CD14-positive monocyte (primary cell): ENCODE results near the gene ATP5F1A. TPM values are rescaled to one million over a fixed set of nuclear protein-coding genes. Genes with fewer than 3 reads are reported as not detected.
A peak's percentile ranks its signal among the peaks of the same experiment; 100 is the strongest.

Source experiments
- DNase-seq, 3 donors: peaks; one replicate each; pipeline ENCODE4 v3.0.0-alpha.2; 2011 to 2022
- H2AFZ ChIP-seq: 2 replicates; pipeline ENCODE4 v1.6.0; 2012; ENCODE audit warnings: mild to moderate bottlenecking, low read depth, low read length, inconsistent platforms; ENCODE audit not compliant: insufficient read depth, poor library complexity, severe bottlenecking
- H3K27ac ChIP-seq, 2 donors: 1 replicate in 1 of 2; 2 replicates in 1 of 2; pipeline ENCODE4 v1.5.1; 2012 to 2013; ENCODE audit warnings: low read length in 2 of 2, control low read depth in 1 of 2, inconsistent platforms in 1 of 2, low read depth in 1 of 2, mild to moderate bottlenecking in 1 of 2
- H3K27me3 ChIP-seq, 2 donors: one replicate each; pipeline versions ENCODE4 v1.6.0 to v1.6.1; 2011 to 2013; ENCODE audit warnings: low read length in 2 of 2; ENCODE audit not compliant: control insufficient read depth in 2 of 2, insufficient read depth in 2 of 2
- H3K36me3 ChIP-seq, 2 donors: replicated peaks in 1 of 2; 1 replicate in 1 of 2; 2 replicates in 1 of 2; pipeline versions ENCODE4 v1.5.1 to v1.6.1; 2012 to 2013; ENCODE audit warnings: low read length in 2 of 2, control low read depth in 1 of 2, inconsistent platforms in 1 of 2, mild to moderate bottlenecking in 1 of 2; ENCODE audit not compliant: insufficient read depth in 2 of 2, control insufficient read depth in 1 of 2
- H3K4me1 ChIP-seq, 2 donors: 1 replicate in 1 of 2; 2 replicates in 1 of 2; pipeline versions ENCODE4 v1.5.1 to v1.6.1; 2012 to 2013; ENCODE audit warnings: low read length in 2 of 2, control low read depth in 1 of 2, inconsistent platforms in 1 of 2, mild to moderate bottlenecking in 1 of 2, moderate library complexity in 1 of 2; ENCODE audit not compliant: insufficient read depth in 2 of 2, control insufficient read depth in 1 of 2
- H3K4me2 ChIP-seq: replicated peaks from 2 replicates; pipeline ENCODE3; 2012; ENCODE audit warnings: low read length, moderate library complexity, mild to moderate bottlenecking; ENCODE audit not compliant: poor library complexity, severe bottlenecking; ENCODE audit errors: extremely low read depth
- H3K4me3 ChIP-seq, 3 experiments: fragments of 200-600 bp in 1 of 3; sonication (generic) in 1 of 3; replicated peaks in 1 of 3; 1 replicate in 2 of 3; 2 replicates in 1 of 3; pipeline ENCODE4 v1.5.1; 2011 to 2013; ENCODE audit warnings: low read length in 3 of 3, mild to moderate bottlenecking in 3 of 3, control low read depth in 2 of 3, low read depth in 2 of 3, inconsistent platforms in 1 of 3, moderate library complexity in 1 of 3
- H3K79me2 ChIP-seq: 2 replicates; pipeline ENCODE4 v1.6.0; 2012; ENCODE audit warnings: mild to moderate bottlenecking, control low read depth, inconsistent platforms, low read length, moderate library complexity; ENCODE audit not compliant: insufficient read depth
- H3K9ac ChIP-seq: 2 replicates; pipeline ENCODE4 v1.6.0; 2017; ENCODE audit warnings: low read length, mild to moderate bottlenecking; ENCODE audit not compliant: insufficient read depth, poor library complexity, severe bottlenecking
- H3K9me3 ChIP-seq, 2 donors: replicated peaks in 1 of 2; 1 replicate in 1 of 2; 2 replicates in 1 of 2; pipeline versions ENCODE4 v1.5.1 to v1.6.1; 2012 to 2013; ENCODE audit warnings: low read length in 2 of 2, control low read depth in 1 of 2; ENCODE audit not compliant: control insufficient read depth in 1 of 2, insufficient read depth in 1 of 2
- H4K20me1 ChIP-seq: 2 replicates; pipeline ENCODE4 v1.6.0; 2012; ENCODE audit warnings: mild to moderate bottlenecking, low read length, control low read depth, moderate library complexity; ENCODE audit not compliant: insufficient read depth
- H3K27ac Mint-ChIP-seq, 7 donors: one replicate each; pipeline ENCODE4 v1.8.0; 2020; ENCODE audit warnings: mild to moderate bottlenecking in 7 of 7, mixed read lengths in 7 of 7, moderate library complexity in 6 of 7, inconsistent platforms in 2 of 7
- H3K27me3 Mint-ChIP-seq, 3 donors: one replicate each; pipeline ENCODE4 v1.8.0; 2021 to 2022; ENCODE audit warnings: low read depth in 3 of 3, mild to moderate bottlenecking in 3 of 3, mixed read lengths in 3 of 3, moderate library complexity in 3 of 3, inconsistent platforms in 1 of 3
- H3K36me3 Mint-ChIP-seq, 2 donors: one replicate each; pipeline ENCODE4 v1.8.0; 2020; ENCODE audit warnings: mixed read lengths in 2 of 2, inconsistent platforms in 1 of 2, mild to moderate bottlenecking in 1 of 2
- H3K4me1 Mint-ChIP-seq: one replicate; pipeline ENCODE4 v1.8.0; 2020; ENCODE audit warnings: mild to moderate bottlenecking, mixed read lengths
- H3K4me3 Mint-ChIP-seq, 2 donors: one replicate each; pipeline ENCODE4 v1.8.0; 2020; ENCODE audit warnings: mild to moderate bottlenecking in 2 of 2, mixed read lengths in 2 of 2, moderate library complexity in 1 of 2
- H3K9me3 Mint-ChIP-seq, 7 donors: one replicate each; pipeline ENCODE4 v1.8.0; 2020 to 2022; ENCODE audit warnings: mixed read lengths in 7 of 7, mild to moderate bottlenecking in 6 of 7, moderate library complexity in 6 of 7, inconsistent platforms in 2 of 7
- WGBS: methylation state at CpG from one replicate; pipeline ENCODE4 v1.1.5; 2013; ENCODE audit warnings: missing lambda C conversion rate; ENCODE audit not compliant: insufficient coverage; 5-methylcytosine and 5-hydroxymethylcytosine counted together
- intact Hi-C, 2 donors: fragments of 100-400 bp; cut with micrococcal nuclease; formaldehyde crosslinking; loops; one replicate each; pipeline versions ENCODE4 v1.15.0 to v1.15.1; 2023
- polyA plus RNA-seq, 3 donors: library from polyadenylated mRNA; depleted of rRNA in 1 of 3; unstranded in 2 of 3; stranded (reverse) in 1 of 3; fragments of 300-500 nt in 2 of 3; fragments of >200 nt in 1 of 3; fragmentation: Illumina TruSeq in 2 of 3; gene quantifications; 1 replicate in 2 of 3; 2 replicates in 1 of 3; pipeline ENCODE4 v1.2.3, GENCODE V29; 2012 to 2021
- TF ChIP-seq, protein P1 (sequence below): fragments of 200-600 bp; IDR thresholded peaks from one replicate; pipeline ENCODE4 v1.8.0; 2022; ENCODE audit warnings: antibody characterized with exemption, mild to moderate bottlenecking

ATP5F1A gene
- polyA plus RNA-seq, 3 donors: 251 to 553 (median 524) TPM

DNA sequence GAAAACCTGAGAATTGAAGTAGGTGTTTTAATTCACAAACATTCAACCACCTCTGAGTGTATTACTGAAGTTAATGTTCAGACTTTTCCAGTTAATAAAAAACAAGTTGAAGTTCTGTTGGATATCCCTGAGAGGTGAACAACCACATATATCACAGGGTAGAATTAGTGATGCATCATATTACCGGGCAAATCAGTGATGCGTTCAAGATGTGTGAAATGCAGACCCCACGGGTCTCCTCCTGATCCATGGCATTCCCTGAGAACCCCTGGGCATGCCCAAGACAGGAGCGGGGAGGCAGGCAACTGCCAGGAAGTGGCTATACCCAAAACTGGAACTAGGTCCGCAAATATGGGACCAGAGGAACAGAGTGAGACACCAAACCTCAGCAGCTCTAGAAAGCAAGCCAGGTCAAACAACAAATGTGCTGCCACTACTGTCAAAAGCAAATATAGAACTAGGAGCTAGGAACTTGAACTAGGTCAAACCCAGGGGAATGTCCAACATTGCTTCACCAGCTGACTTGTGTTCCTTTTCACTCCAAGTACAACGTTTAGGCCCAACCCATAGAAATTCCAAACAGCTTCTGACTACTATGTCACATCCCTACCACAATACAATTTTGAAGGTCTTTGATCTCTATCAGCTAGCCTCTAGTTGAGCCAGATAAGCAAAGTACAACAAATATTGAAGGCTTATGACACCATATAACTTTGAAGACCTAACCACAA lies 46.2 kb downstream of the ATP5F1A start:
- H3K27ac Mint-ChIP-seq: peak overlapping the region in 4 of 7 donors; percentile 36 to 63 (median 53)

DNA sequence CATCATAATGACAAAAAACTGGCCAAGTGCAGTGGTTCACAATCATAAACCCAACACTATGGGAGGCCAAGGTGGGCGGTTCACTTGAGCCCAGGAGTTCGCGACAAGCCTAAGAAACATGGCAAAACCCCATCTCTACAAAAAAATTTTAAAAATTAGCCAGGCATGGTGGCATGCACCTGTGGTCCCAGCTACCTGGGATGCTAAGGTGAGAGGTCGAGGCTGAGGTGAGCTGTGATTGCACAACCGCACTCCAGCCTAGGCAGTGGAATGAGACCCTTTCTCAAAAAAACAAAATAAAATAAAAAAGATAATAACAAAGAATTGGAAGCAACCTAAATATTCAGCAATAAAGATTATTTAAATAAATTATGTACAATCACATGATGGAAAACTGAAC lies 47.8 kb downstream of the ATP5F1A start:
- Histone ChIP-seq H3K27me3 (no peaks in the 10 kb centered on the region), H2AFZ (no peak overlapping the region), H3K27ac (no peak overlapping the region), H3K9me3 (no peaks in the 10 kb centered on the region), H3K79me2 (peaks cover 97% of the 10 kb centered on the region), H3K9ac (no peak overlapping the region), H4K20me1 (peaks cover 97% of the 10 kb centered on the region), H3K4me2 (no peak overlapping the region), H3K36me3 (peaks cover 0 to 14% of the 10 kb centered on the region in 2 donors), H3K4me1 (peaks cover 13 to 18% of the 10 kb centered on the region in 2 donors), H3K4me3 (no peak overlapping the region)
- Mint-ChIP-seq H3K4me1 (peaks cover 46% of the 10 kb centered on the region), H3K27me3 (no peaks in the 10 kb centered on the region), H3K9me3 (peaks cover 0 to 1% (median under 1%) of the 10 kb centered on the region in 7 donors), H3K36me3 (peaks cover 17 to 20% of the 10 kb centered on the region in 2 donors), H3K4me3 (no peak overlapping the region), H3K27ac (no peak overlapping the region)
- intact Hi-C loops: no loop called here
- whole genome bisulfite sequencing: no CpG with 5 or more reads among the region's 5 CpGs
- TF ChIP-seq, protein P1, sequence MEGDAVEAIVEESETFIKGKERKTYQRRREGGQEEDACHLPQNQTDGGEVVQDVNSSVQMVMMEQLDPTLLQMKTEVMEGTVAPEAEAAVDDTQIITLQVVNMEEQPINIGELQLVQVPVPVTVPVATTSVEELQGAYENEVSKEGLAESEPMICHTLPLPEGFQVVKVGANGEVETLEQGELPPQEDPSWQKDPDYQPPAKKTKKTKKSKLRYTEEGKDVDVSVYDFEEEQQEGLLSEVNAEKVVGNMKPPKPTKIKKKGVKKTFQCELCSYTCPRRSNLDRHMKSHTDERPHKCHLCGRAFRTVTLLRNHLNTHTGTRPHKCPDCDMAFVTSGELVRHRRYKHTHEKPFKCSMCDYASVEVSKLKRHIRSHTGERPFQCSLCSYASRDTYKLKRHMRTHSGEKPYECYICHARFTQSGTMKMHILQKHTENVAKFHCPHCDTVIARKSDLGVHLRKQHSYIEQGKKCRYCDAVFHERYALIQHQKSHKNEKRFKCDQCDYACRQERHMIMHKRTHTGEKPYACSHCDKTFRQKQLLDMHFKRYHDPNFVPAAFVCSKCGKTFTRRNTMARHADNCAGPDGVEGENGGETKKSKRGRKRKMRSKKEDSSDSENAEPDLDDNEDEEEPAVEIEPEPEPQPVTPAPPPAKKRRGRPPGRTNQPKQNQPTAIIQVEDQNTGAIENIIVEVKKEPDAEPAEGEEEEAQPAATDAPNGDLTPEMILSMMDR: no peak
- DNase-seq: no peak

More for the DNA sequence above, 46.2 kb downstream of the ATP5F1A start:
- TF ChIP-seq, protein P1: no peak
- Histone ChIP-seq H3K4me1 (peaks cover 22 to 27% of the 10 kb centered on the region in 2 donors), H3K36me3 (peaks cover 0 to 1% of the 10 kb centered on the region in 2 donors), H2AFZ (no peak overlapping the region), H3K9me3 (no peaks in the 10 kb centered on the region), H4K20me1 (peaks cover 100% of the 10 kb centered on the region), H3K4me2 (no peak overlapping the region), H3K4me3 (no peak overlapping the region), H3K27me3 (no peaks in the 10 kb centered on the region), H3K9ac (no peak overlapping the region), H3K27ac (no peak overlapping the region), H3K79me2 (peaks cover 96% of the 10 kb centered on the region)
- Mint-ChIP-seq H3K36me3 (peaks cover 10 to 12% of the 10 kb centered on the region in 2 donors), H3K4me1 (peaks cover 57% of the 10 kb centered on the region), H3K4me3 (no peak overlapping the region), H3K27me3 (no peaks in the 10 kb centered on the region), H3K9me3 (peaks cover 0 to 1% (median 0%) of the 10 kb centered on the region in 7 donors)
- 69% methylated on average over 6 of the region's 6 CpGs for WGBS
- peak in 2 of 3 donors; percentile 23 to 92 for DNase-seq
- intact Hi-C loops: no loop called here
